HTERT RPE-1 (cell line): ENCODE measurements around the gene EGFR.

Experiments
- in situ Hi-C: fragments of 300-500 bp; cut with MboI; formaldehyde crosslinking; loops from 4 replicates; pipeline ENCODE4 v1.14.3; 2020; ENCODE audit warnings: low sequenced_read_pairs

The EGFR gene

GRCh38 chr7:55206235-55207029 lies 187.6 kb downstream of the EGFR start:
- in situ Hi-C loops = no loop called here

GRCh38 chr7:55207436-55208125 lies 188.8 kb downstream of the EGFR start:
- in situ Hi-C loops = no loop called here

GRCh38 chr7:55209366-55209765 lies 190.5 kb downstream of the EGFR start:
- in situ Hi-C loops = no loop called here

GRCh38 chr7:55210176-55210575 lies 191.4 kb downstream of the EGFR start:
- in situ Hi-C loops = no loop called here

DNA sequence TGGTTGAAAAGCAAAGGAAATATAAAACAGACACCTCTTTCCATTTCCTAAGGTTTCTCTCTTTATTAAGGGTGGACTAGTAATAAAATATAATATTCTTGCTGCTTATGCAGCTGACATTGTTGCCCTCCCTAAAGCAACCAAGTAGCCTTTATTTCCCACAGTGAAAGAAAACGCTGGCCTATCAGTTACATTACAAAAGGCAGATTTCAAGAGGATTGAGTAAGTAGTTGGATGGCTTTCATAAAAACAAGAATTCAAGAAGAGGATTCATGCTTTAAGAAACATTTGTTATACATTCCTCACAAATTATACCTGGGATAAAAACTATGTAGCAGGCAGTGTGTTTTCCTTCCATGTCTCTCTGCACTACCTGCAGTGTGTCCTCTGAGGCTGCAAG lies 191.9 kb downstream of the EGFR start:
- in situ Hi-C loops = no loop called here

DNA sequence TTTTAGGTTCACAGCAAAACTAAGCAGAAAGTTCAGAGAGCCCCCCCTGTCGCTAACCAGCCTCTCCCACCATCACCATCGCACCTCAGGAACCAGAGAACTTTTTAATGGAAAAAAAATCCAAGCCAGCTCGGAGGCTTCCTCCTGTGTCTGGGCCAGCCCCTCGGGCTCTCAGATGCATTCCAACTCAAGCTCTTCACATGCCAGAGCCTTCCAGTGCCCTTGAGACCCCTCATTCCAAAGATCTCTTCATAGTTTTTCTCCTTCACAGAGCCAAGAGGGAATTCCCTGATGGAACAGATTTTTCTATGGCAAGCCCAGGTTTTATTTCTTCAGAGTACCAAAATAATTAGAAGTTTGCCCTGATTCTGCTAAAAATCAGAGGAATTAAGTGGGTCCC lies 192.9 kb downstream of the EGFR start:
- in situ Hi-C loops = no loop called here

GRCh38 chr7:55212176-55212575 lies 193.4 kb downstream of the EGFR start:
- in situ Hi-C loops = no loop called here

GRCh38 chr7:55212838-55213237 lies 194.0 kb downstream of the EGFR start:
- in situ Hi-C loops = no loop called here

GRCh38 chr7:55214707-55215106 lies 195.9 kb downstream of the EGFR start:
- in situ Hi-C loops = no loop called here

- in situ Hi-C loops = no loop called here
These were observed 204.2 kb downstream of the EGFR start for GRCh38 chr7:55223023-55223422.

DNA sequence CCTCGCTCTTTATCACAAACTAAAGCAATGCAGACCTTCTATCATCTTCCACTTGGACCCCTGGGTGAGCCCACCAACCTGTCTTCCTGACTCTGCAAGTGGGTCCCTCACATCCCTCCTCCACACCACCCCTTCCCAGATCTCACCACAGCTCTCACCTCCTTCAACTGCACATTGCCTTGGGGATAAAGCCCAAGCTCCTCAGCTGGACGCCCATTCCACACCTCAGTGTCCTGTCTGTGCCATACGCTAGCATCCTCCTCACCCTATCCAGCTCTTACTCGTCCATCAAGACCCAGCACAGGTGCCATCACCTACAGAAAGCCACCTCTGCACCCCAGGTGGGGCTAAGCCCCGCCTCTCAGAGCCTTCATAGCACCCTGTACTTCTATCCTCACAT lies 205.3 kb downstream of the EGFR start:
- in situ Hi-C loops = no loop called here

- in situ Hi-C loops = no loop called here
These were observed 206.0 kb downstream of the EGFR start for GRCh38 chr7:55224810-55225209.

DNA sequence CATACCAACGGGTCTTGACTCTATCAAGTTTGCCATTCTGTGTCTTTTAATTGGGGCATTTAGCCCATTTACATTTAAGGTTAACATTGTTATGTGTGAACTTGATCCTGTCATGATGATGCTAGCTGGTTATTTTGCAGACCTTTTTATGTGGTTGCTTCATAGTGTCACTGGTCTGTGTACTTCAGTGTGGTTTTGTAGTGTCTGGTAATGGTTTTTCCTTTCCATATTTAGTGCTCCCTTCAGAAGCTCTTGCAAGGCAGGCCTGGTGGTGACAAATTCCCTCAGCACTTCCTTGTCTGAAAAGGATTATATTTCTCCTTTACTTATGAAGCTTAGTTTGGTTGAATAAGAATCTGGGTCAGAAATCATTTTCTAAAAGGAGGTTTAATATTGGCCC lies 211.2 kb downstream of the EGFR start:
- in situ Hi-C loops = no loop called here

GRCh38 chr7:55231736-55232280 lies 213.0 kb downstream of the EGFR start:
- in situ Hi-C loops = no loop called here

GRCh38 chr7:55233001-55233400 lies 214.2 kb downstream of the EGFR start:
- in situ Hi-C loops = no loop called here

DNA sequence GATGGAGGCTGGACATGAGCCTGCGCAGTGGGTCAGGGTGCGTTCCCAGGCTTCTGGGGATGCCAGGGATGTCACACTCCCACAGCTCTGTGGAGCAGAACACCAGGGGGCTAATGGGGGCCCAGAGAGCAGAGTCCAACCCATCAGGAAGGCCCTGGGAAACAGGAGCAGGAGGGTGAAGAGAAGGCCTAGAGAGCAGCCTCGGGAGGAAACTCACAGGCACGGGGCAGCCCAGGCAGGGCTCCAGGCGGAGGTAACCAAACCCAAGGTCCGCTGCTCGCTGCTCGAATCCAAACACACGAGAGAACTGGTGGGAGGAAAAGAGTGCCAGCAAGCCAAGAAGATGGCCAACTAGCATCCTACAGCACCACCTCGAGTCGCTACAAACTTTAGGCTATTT lies 215.6 kb downstream of the EGFR start:
- in situ Hi-C loops = no loop called here

- in situ Hi-C loops = no loop called here
These were observed 216.3 kb downstream of the EGFR start for GRCh38 chr7:55235115-55235514.

DNA sequence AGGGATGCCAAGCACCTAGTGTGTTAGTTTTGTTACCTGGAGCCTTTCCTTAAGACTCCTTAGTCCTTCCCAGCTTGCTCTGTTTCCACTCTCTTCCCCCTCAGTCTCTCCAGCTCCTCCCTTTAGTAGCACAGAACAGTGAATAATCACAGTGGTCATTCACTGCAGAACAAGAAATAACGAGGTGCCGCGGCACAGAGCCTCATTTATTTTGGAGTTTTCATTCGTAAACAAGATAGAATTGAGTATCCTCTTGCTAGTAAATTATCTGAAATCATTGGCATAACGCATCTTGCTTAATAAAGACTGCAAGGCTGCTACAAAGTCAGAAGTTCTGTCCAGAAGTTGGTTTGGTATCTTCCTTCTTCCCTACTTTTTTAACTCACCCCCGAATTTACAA lies 217.0 kb downstream of the EGFR start:
- in situ Hi-C loops = no loop called here

GRCh38 chr7:55236476-55236875 lies 217.7 kb downstream of the EGFR start:
- in situ Hi-C loops = no loop called here

DNA sequence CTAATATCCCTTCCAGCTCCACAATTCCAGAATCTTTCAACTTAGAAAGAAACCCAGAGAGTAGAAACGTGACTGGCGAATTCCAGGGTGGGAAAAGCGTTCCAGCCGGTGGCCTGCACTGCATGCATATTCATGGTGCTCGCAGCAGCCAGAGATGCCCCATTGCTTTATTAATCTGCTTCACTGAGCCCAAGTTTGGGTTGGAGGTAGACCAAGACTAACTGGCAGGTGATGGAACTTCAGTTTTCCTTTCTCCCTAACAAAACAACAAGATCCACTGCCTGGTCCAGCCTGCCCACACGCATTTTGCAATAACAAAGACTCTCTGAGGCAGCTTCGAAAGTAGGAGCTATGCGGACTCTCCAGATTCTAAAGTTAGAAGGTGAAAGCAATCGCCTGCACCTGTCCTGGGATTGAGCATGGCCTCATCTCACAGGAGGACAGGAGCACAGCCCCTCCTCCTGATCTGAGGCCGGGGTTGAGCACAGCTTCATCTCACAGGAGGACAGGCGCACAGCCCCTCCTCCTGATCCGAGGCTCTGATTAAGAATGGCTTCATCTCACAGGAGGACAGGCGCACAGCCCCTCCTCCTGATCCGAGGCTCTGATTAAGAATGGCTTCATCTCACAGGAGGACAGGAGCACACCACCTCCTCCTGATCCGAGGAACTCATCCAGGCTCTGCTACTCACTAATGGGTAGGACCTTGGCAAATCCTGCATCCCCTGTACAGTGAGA lies 218.5 kb downstream of the EGFR start:
- in situ Hi-C loops = no loop called here

DNA sequence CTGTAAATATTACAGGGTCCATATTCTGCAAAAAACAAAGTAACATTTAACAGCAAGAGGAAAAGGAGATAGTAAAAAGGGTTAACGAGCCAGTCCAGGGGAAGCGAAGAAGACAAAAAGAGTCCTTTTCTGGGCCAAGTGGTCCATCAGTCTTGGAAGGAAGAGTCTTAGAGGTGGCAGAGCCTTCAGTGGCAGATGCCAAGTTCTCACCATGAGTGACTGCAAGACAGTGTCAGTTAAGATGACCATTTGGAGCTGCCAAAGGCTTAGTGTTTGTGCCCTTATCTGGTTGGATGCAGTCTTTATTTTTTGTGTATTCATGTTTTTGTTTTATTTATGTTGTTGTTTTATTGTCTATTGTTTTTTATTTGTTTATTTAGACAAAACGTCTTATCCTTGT lies 220.6 kb downstream of the EGFR start:
- in situ Hi-C loops = no loop called here
